Panc1 (cell line): ENCODE data around the gene INTS3.
"Not testable (repeated sequence)": the region's sequence is repeated elsewhere in the genome, so short reads cannot be mapped to it uniquely, and the experiment has no call there.

ENCODE experiments used
- CTCF ChIP-seq: fragments of 450-650 bp; IDR thresholded peaks from 2 replicates; pipeline ENCODE4 v1.5.1; 2017; ENCODE audit warnings: mild to moderate bottlenecking
- POLR2AphosphoS5 ChIP-seq: IDR thresholded peaks from 2 replicates; pipeline ENCODE4 v1.6.1; 2012; ENCODE audit warnings: mild to moderate bottlenecking, low read depth, low read length, moderate library complexity
- REST ChIP-seq, 2 experiments: IDR thresholded peaks; 2 replicates each; pipeline ENCODE4 v1.6.1; 2011 to 2012; ENCODE audit warnings: low read depth in 2 of 2, control low read depth in 1 of 2, low read length in 1 of 2, mild to moderate bottlenecking in 1 of 2, moderate library complexity in 1 of 2; ENCODE audit not compliant: insufficient read depth in 1 of 2
- SIN3A ChIP-seq: IDR thresholded peaks from 2 replicates; pipeline ENCODE4 v1.6.1; 2012; ENCODE audit warnings: low read depth, mild to moderate bottlenecking, low read length, moderate library complexity, borderline replicate concordance; ENCODE audit not compliant: insufficient read depth
- TCF7L2 ChIP-seq: IDR thresholded peaks from 2 replicates; pipeline ENCODE4 v1.6.1; 2011; ENCODE audit warnings: mild to moderate bottlenecking, low read depth, low read length, inconsistent platforms

DNA sequence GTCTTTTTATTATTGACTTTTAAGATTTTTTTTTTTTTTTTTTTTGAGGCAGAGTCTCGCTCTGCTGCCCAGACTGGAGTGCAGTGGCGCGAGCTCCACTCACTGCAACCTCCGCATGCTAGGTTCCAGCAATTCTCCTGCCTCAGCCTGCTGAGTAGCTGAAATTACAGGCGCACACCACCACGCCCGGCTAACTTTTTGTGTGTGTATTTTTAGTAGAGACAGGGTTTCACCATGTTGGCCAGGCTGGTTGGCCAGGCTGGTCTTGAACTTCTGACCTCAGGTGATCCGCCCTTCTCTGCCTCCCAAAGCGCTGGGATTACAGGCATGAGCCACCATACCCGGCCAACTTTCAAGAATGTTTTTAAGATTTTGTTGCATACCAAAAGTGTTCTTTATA, 38.8 kb downstream of the INTS3 start:
- TF ChIP-seq CTCF; POLR2AphosphoS5; TCF7L2; SIN3A; REST (IDR thresholded peaks at IDR 0.05; ENCODE audit: insufficient read depth in 1 of 2, low read depth in 2 of 2, low read length in 1 of 2): not testable (repeated sequence)
